Right cardiac atrium (tissue), 5 donors: Measurements from ENCODE around the gene CD200R1L. TPM values are rescaled to one million over a fixed set of nuclear protein-coding genes. Genes with fewer than 3 reads are reported as not detected.

Experiments used
- ATAC-seq, 2 donors: fragments of 200-7000 bp; cut with Tn5 transposase; one replicate each; pipeline versions ENCODE4 v1.8.0 to v1.9.1; 2020; ENCODE audit warnings: moderate library complexity in 2 of 2, mild to moderate bottlenecking in 1 of 2
- DNase-seq, 3 donors: peaks; one replicate each; pipeline ENCODE4 v3.0.0-alpha.2; 2020
- H3K27ac ChIP-seq: one replicate; pipeline ENCODE4 v1.5.1; 2013; ENCODE audit warnings: mild to moderate bottlenecking, low read length, control low read depth, moderate library complexity
- H3K27me3 ChIP-seq: one replicate; pipeline ENCODE4 v1.6.1; 2013; ENCODE audit not compliant: control insufficient read depth, insufficient read depth
- H3K4me1 ChIP-seq: one replicate; pipeline ENCODE4 v1.6.1; 2013; ENCODE audit warnings: low read length; ENCODE audit not compliant: control insufficient read depth, insufficient read depth
- H3K4me3 ChIP-seq: one replicate; pipeline ENCODE4 v1.5.1; 2013; ENCODE audit warnings: low read length, control low read depth
- H3K9me3 ChIP-seq: one replicate; pipeline ENCODE4 v1.6.1; 2013; ENCODE audit warnings: low read length; ENCODE audit not compliant: control insufficient read depth
- WGBS: extraction: QIAGEN DNeasy Blood & Tissue Kit; methylation state at CpG from one replicate; pipeline ENCODE4 v1.1.7; 2013; 5-methylcytosine and 5-hydroxymethylcytosine counted together
- intact Hi-C, 4 donors: fragments of 100-400 bp; cut with DNase I; formaldehyde crosslinking; loops; one replicate each; pipeline versions ENCODE4 v1.11.0 to v1.14.0; 2022 to 2023
- long read RNA-seq, 4 donors: library from polyadenylated mRNA; unstranded; transcript quantifications; one replicate each; pipeline ENCODE4 v2.0.0, GENCODE V29; 2020 to 2021
- polyA plus RNA-seq: library from polyadenylated mRNA; stranded (reverse); fragments of 200-250 nt; gene quantifications from one replicate; pipeline ENCODE4 v1.2.3, GENCODE V29; 2013
- total RNA-seq, 4 donors: library from RNA; stranded (reverse); fragmentation: NEBNext Ultra II Directional; extraction: Animal tissue kit (Norgen Biotek cat#: 25700); gene quantifications; one replicate each; pipeline ENCODE4 v1.2.1, GENCODE V29; 2021
- donor health status: healthy with polysubstance abuse.
- donor health status: DM: no; HTN: yes; CAD: no.
- donor health status: DM: no; HTN: no; CAD: no.
- donor health status: DM: no; HTN: yes; CAD: no; lungs with severe emphysema.
- donor health status: DM: yes; HTN: yes; CAD: no.

Gene CD200R1L, protein sequence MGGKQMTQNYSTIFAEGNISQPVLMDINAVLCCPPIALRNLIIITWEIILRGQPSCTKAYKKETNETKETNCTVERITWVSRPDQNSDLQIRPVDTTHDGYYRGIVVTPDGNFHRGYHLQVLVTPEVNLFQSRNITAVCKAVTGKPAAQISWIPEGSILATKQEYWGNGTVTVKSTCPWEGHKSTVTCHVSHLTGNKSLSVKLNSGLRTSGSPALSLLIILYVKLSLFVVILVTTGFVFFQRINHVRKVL
- not detected for total RNA-seq
- polyA plus RNA-seq = not detected
- long read RNA-seq, donor 1 = 0 reads
- long read RNA-seq, donor 2 = 0 reads
- long read RNA-seq, donor 3 = 0 reads
- long read RNA-seq, donor 4 = 0 reads

DNA sequence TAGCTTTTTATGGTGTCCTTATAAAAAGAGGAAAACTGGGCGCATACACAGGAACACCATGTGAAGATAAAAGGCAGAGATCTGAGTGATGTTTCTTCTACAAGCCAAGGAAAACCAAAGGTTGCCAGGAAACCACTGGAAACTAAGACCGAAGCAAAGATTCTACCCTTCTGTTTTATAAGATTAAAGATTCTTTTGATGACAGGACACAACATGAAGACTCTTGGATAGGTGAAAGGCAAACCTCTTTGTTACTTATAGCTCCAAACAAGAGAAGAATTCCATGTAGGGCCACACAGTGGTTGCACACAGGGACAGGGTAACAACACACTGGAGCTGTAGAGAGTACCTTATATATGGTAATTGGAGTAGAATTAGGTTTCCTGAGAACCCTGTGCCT, at the start of gene CD200R1L:
TSS of gene CD200R1L (minus strand) at position 101 of the 400 bp plus-strand sequence. CDS start 17,497 bp downstream, outside the sequence.
- intact Hi-C loops = no loop called here
- H3K4me1 ChIP-seq = no peaks in the 10 kb centered on the region
- no peak within 1 kb of the TSS for H3K4me3 ChIP-seq
- H3K9me3 ChIP-seq = no peaks in the 10 kb centered on the region
- no peaks in the 10 kb centered on the region for H3K27me3 ChIP-seq
- H3K27ac ChIP-seq = no peak within 1 kb of the TSS
- no peak for ATAC-seq
- 68% methylated on average over 2 of the region's 2 CpGs for WGBS
- no peak for DNase-seq

DNA sequence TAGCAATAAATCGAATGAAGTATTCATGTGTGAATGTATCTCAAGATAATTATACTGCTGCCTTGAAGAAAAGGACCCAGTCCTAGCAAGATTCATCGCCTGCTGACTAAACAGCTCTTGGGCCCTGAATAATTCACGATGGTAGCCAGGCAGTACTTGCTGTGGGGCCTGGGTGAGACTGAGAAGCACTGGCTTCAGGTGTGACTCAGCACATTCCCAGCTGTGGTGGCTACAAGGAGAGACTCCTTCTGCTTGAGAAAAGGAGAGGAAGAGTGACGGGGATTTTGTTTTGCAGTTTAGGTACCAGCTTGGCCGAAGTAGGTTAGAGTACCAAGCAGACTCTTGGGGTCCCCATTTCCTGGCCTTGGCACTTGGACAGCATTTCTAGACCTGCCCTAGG, 47.6 kb upstream of the CD200R1L start:
- H3K9me3 ChIP-seq = no peaks in the 10 kb centered on the region
- WGBS = 84% methylated on average over 5 of the region's 5 CpGs
- ATAC-seq (no peak), DNase-seq (no peak)
- no peaks in the 10 kb centered on the region for H3K4me1 ChIP-seq
- intact Hi-C loops = no loop called here
- H3K27ac ChIP-seq = no peak overlapping the region
- no peak overlapping the region for H3K4me3 ChIP-seq
- no peaks in the 10 kb centered on the region for H3K27me3 ChIP-seq

DNA sequence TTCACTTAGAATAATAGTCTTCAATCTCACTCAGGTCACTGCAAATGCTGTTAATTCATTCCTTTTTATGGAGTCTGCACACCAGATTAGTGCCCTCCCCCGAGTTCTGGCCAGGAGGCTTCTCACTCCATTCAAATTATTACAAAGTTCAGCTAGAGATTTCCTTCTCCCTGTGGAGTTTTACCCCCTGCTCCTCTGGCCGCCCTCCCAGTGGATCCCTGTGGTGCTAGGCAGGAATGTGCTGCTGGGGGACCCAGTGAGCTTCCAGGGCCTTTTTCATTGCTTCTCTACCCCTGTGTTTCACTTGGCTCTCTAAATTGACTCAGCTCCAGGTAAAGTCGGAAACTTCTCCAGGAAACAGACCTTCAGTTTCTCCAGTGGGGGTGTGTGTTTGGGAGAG, 42.7 kb upstream of the CD200R1L start:
- H3K27ac ChIP-seq = no peak overlapping the region
- no peak for DNase-seq
- H3K4me1 ChIP-seq = no peaks in the 10 kb centered on the region
- intact Hi-C loops = no loop called here
- no peak for ATAC-seq
- no peak overlapping the region for H3K4me3 ChIP-seq
- WGBS = 58% methylated on average over 3 of the region's 3 CpGs
- H3K9me3 ChIP-seq = no peaks in the 10 kb centered on the region
- no peaks in the 10 kb centered on the region for H3K27me3 ChIP-seq

DNA sequence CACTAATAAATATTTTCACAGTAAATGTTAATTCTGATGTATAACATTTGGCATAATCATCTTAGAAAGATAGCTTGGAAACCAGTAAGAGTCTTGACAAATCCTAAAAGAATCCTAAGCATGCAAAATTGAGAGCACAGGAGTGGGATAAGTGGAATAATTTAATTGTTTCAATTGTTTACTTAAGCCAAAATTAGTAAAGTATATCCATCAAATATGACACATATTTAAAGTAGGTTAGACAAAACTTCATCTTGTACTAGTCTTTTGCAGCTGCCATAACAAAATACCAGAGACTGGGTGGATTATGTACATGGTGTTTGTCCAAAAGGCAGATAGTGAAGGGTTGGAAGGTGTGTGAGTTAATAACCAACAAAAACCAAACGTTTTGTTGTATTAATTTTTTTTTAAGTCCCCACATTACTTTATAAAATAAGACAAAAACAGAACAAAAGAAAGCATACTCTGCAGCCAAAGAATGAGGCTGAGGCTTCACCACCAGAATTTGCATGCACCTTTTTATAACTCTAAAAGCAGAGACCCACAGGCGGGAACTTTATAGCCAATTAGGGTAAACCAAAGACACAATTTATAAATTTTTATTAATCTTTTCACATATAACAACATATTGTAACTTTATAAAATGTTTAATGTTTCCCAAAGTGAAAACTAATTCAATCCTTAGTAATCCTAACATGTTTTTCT, 41.9 kb upstream of the CD200R1L start:
- H3K4me1 ChIP-seq = no peaks in the 10 kb centered on the region
- H3K27ac ChIP-seq = no peak overlapping the region
- WGBS = 52% methylated on average over 2 of the region's 2 CpGs
- H3K4me3 ChIP-seq = no peak overlapping the region
- DNase-seq (no peak), ATAC-seq (no peak)
- H3K27me3 ChIP-seq = no peaks in the 10 kb centered on the region
- H3K9me3 ChIP-seq = no peaks in the 10 kb centered on the region
- intact Hi-C loops = no loop called here

DNA sequence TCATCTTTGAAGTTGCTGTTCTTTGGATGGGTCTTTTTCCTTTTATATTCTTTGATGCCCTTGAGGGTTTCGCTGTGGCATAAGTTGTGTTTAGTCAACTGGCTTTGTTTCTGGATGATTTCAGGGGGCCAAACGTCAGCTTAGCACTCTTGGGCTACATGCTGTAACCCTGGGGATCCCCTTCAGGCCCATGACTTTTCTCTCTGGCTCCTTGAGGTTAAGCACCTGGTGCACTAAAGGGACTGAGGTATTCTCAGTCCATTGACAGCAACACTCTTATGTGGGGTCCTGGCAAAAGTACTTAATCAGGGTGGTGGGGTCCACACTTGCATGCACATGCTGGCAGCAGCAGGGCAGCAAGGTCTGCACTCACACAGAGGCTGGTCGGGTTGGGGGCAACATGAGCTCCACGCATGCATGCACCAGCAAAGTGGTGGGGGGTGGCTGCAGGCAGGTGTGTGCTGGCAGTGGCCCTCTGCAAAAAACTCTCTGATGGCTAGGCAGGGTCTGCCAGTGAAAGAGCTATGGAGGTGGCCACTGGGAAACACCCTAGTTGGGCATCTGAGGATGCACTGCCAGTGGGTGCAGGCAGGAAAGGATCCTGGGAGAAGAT, 38.1 kb upstream of the CD200R1L start:
- 80% methylated on average over 4 of the region's 4 CpGs for WGBS
- ATAC-seq (no peak), DNase-seq (peak in 1 of 3 donors; percentile 11)

DNA sequence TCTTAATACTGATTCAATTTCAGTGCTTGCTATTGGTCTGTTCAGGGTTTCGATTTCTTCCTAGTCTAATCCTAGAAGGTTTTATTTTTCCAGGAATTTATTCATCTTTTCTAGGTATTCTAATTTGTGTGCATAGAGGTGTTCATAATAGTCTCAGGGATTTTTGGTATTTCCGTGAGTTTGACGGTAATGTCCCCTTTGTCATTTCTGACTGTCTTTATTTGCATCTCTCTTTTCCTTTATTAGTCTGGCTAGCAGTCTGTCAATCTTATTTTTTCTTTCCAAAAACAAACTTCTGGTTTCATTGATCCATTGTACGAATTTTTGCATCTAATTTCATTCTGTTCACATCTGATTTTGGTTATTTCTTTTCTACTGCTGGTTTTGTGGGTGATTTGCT, 35.2 kb upstream of the CD200R1L start:
- Histone ChIP-seq H3K4me3 (no peak overlapping the region), H3K27ac (no peak overlapping the region), H3K27me3 (no peaks in the 10 kb centered on the region), H3K9me3 (no peaks in the 10 kb centered on the region), H3K4me1 (no peaks in the 10 kb centered on the region)
- WGBS = 72% methylated on average over 4 of the region's 4 CpGs
- DNase-seq (no peak), ATAC-seq (no peak)
- intact Hi-C loops = no loop called here

More for the DNA sequence above, 38.1 kb upstream of the CD200R1L start:
- Histone ChIP-seq H3K9me3 (no peaks in the 10 kb centered on the region), H3K27ac (no peak overlapping the region), H3K27me3 (no peaks in the 10 kb centered on the region), H3K4me1 (no peaks in the 10 kb centered on the region), H3K4me3 (no peak overlapping the region)
- intact Hi-C loops = no loop called here

DNA sequence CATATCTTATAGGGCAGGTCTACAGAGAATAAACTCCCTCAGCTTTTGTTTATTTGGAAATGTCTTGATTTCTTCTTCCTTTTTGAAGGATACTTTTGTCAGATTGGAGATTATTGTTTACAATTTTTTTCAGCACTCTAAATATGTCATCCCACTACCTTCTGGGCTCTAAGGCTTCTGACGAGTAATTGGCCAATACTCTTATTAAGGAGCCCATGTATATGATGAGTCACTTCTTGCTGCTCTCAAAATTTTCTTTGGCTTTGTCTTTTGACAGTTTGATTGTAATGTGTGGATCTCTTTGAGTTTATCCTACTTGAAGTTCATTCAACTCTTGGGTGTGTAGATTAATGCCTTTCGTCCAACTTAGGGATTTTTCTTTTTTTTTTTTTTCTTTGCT, 28.9 kb upstream of the CD200R1L start:
- H3K4me1 ChIP-seq = no peaks in the 10 kb centered on the region
- H3K27me3 ChIP-seq = no peaks in the 10 kb centered on the region
- no peak overlapping the region for H3K27ac ChIP-seq
- DNase-seq (no peak), ATAC-seq (no peak)
- intact Hi-C loops = no loop called here
- 78% methylated on average over 2 of the region's 2 CpGs for WGBS
- peaks cover 5% of the 10 kb centered on the region for H3K9me3 ChIP-seq
- H3K4me3 ChIP-seq = no peak overlapping the region

DNA sequence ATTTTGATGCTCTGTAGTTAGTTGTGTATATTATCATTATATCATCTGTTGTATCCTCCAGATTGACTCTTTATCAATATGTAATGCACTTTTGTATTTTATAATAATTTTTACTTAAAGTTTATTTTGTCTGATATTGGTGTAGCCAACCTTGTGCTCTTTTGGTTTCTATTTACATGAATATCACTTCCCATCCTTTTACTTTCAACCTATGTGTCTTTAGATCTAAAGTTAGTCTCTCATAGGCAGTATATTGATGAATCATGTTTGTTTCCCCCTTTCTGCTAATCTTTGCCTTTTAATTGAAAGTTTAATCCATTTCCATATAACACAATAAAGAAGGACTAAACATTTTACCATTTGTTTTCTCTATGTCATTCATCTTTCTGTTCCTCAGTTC, 28.1 kb upstream of the CD200R1L start:
- ATAC-seq (no peak), DNase-seq (no peak)
- Histone ChIP-seq H3K4me3 (no peak overlapping the region), H3K27me3 (no peaks in the 10 kb centered on the region), H3K9me3 (peaks cover 5% of the 10 kb centered on the region), H3K27ac (no peak overlapping the region), H3K4me1 (no peaks in the 10 kb centered on the region)
- intact Hi-C loops = no loop called here

DNA sequence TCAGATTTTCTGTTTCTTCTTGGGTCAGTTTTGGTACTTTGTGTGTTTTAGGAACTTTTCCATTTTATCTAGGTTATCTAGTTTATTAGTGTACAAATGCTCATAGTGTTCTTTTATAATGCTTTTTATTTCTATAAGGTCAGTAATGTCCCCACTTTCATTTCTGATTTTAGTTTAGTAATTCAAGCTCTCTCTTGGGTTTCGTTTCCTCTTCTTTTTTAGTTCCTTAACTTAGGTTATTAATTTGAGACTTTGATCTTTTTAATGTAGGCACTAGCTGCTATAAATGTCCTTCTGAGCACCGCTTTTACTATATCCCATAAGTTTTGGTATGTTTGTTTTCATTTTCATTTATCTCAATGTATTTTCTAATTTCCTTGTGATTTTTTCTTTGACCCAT, 27.0 kb upstream of the CD200R1L start:
- no peak for ATAC-seq
- peaks cover 5% of the 10 kb centered on the region for H3K9me3 ChIP-seq
- no peaks in the 10 kb centered on the region for H3K27me3 ChIP-seq
- H3K27ac ChIP-seq = no peak overlapping the region
- intact Hi-C loops = no loop called here
- H3K4me3 ChIP-seq = no peak overlapping the region
- no peak for DNase-seq
- WGBS = 75% methylated on average over 2 of the region's 2 CpGs
- H3K4me1 ChIP-seq = no peaks in the 10 kb centered on the region

DNA sequence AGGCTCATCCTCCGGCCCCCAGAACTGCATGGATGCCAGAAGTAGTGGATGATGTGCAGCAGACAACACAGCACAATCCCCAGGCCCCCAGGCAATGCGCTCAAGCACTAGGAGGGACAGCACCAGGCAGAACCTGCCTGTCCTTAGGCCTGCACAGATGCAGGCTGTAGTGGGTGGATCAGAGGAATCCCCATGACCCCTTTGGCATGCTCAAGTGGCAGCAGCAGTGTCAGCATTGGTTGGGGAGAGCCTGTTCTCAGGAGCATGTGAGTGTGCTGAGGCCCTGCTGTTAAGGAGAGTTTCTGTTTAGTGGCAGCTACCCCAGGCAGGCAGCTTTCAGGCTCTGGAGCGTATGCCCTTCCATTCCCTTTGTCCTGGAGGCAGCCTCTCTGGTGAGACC, 25.1 kb upstream of the CD200R1L start:
- ATAC-seq (no peak), DNase-seq (no peak)
- Histone ChIP-seq H3K27me3 (no peaks in the 10 kb centered on the region), H3K27ac (no peak overlapping the region), H3K4me3 (no peak overlapping the region), H3K9me3 (peaks cover 5% of the 10 kb centered on the region), H3K4me1 (no peaks in the 10 kb centered on the region)
- intact Hi-C loops = no loop called here
- 86% methylated on average over 3 of the region's 3 CpGs for WGBS

DNA sequence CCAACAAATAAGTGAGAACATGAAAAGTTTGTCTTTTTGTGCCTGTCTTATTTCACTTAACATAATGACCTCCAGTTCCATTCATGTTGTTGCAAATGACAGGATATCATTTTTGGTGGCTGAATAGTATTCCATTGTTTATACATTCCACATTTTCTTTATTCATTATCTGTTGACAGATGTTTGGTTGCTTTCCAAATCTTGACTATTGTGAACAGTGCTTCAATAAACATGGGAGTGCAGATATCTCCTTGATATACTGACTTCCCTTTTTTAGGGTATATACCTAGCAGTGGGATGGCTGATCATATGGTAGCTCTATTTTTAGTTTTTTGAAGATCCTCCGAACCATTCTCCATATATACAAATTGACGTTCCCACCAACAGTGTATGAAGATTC, 19.1 kb upstream of the CD200R1L start:
- Histone ChIP-seq H3K9me3 (peaks cover 1% of the 10 kb centered on the region), H3K4me3 (no peak overlapping the region), H3K27ac (no peak overlapping the region), H3K4me1 (no peaks in the 10 kb centered on the region), H3K27me3 (no peaks in the 10 kb centered on the region)
- DNase-seq (no peak), ATAC-seq (no peak)
- intact Hi-C loops = no loop called here
- WGBS = 61% methylated on average over 2 of the region's 2 CpGs
